Gastrocnemius medialis (tissue), 4 donors: ENCODE measurements around the gene LRMDA. TPM values are rescaled to one million over a fixed set of nuclear protein-coding genes. Genes with fewer than 3 reads are reported as not detected.

Source experiments
- ATAC-seq, 2 donors: fragments of 150-250 bp; one replicate each; pipeline ENCODE4 v1.9.1; 2016
- DNase-seq, 2 donors: peaks; one replicate each; pipeline ENCODE4 v3.0.0-alpha.2; 2019
- H3K27ac ChIP-seq, 4 donors: fragments of 200-600 bp; sonication (generic); 1 replicate in 1 of 4; 2 replicates in 3 of 4; pipeline ENCODE4 v1.5.1; 2016 to 2018; ENCODE audit warnings: mild to moderate bottlenecking in 2 of 4, moderate library complexity in 1 of 4
- H3K27me3 ChIP-seq, 3 donors: fragments of 200-600 bp; sonication (generic) in 2 of 3; 1 replicate in 1 of 3; 2 replicates in 2 of 3; pipeline versions ENCODE4 v1.5.1 to v1.6.0; 2016 to 2019; ENCODE audit warnings: mild to moderate bottlenecking in 1 of 3, moderate library complexity in 1 of 3
- H3K36me3 ChIP-seq, 2 donors: fragments of 200-600 bp; sonication (generic) in 1 of 2; one replicate each; pipeline ENCODE4 v1.5.1; 2017 to 2018
- H3K4me1 ChIP-seq, 2 donors: fragments of 200-600 bp; sonication (generic) in 1 of 2; one replicate each; pipeline ENCODE4 v1.5.1; 2016 to 2017; ENCODE audit warnings: mild to moderate bottlenecking in 2 of 2
- H3K4me3 ChIP-seq, 4 donors: fragments of 200-600 bp; sonication (generic) in 3 of 4; 1 replicate in 1 of 4; 2 replicates in 3 of 4; pipeline ENCODE4 v1.5.1; 2016 to 2019; ENCODE audit warnings: mild to moderate bottlenecking in 2 of 4
- H3K9me3 ChIP-seq, 3 donors: fragments of 200-600 bp; sonication (generic) in 2 of 3; 1 replicate in 1 of 3; 2 replicates in 2 of 3; pipeline ENCODE4 v1.5.1; 2016 to 2019
- POLR2A ChIP-seq, 2 donors: fragments of 450-650 bp; IDR thresholded peaks; one replicate each; pipeline ENCODE4 v1.6.1; 2017; ENCODE audit warnings: antibody characterized with exemption in 2 of 2, mild to moderate bottlenecking in 2 of 2, moderate library complexity in 2 of 2
- in situ Hi-C, 4 donors: fragments of 200-750 bp; cut with MboI; loops; one replicate each; pipeline versions ENCODE4 v1.15.0 to v1.8.0; 2017; ENCODE audit warnings: low sequenced_read_pairs in 4 of 4
- intact Hi-C: fragments of 100-400 bp; cut with DNase I; formaldehyde crosslinking; loops from one replicate; pipeline ENCODE4 v1.15.1; 2023; ENCODE audit warnings: low total_unique reads
- total RNA-seq, 4 donors: library from RNA; depleted of rRNA; stranded (reverse); fragments of >200 nt; gene quantifications; one replicate each; pipeline versions ENCODE4 v1.1.0 to v1.2.3, GENCODE V29; 2016
- TF ChIP-seq, protein P1 (sequence below), 5 experiments: fragments of 450-650 bp in 3 of 5; fragments of 200-600 bp in 2 of 5; sonication (generic) in 2 of 5; IDR thresholded peaks in 4 of 5; conservative IDR thresholded peaks in 1 of 5; 1 replicate in 4 of 5; 2 replicates in 1 of 5; pipeline ENCODE4 v1.5.1; 2016 to 2019; ENCODE audit warnings: antibody characterized with exemption in 5 of 5, mild to moderate bottlenecking in 3 of 5, moderate library complexity in 3 of 5

Gene LRMDA
- total RNA-seq, 4 donors from 2014 or later: 0.80 to 4.5 (median 1.4) TPM

DNA sequence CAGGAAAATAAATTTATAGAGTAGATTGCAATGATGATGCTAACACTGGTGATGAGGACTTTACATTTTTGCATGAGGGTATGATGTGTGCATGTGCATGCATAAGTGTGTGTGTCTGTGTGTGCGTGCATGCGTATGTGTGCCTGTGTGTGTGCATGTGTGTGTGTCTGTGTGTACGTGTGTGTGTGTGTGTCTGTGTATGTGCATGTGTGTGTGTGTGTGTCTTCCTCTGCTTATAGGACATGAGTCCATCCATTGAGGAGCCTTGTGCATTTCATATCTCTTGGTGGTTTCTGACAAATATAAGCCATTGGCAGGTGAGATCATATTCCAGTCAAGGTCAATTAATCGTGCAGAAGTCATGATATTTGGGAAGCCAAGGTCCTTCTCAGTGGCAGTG is 277.8 kb downstream of the LRMDA start:
- intact Hi-C loops: no loop called here

GRCh38 chr10:75709811-75710210 is 278.4 kb downstream of the LRMDA start:
- Histone ChIP-seq H3K4me1 (no peaks in the 10 kb centered on the region), H3K36me3 (no peaks in the 10 kb centered on the region), H3K27ac (no peak overlapping the region), H3K9me3 (no peaks in the 10 kb centered on the region), H3K4me3 (no peak overlapping the region), H3K27me3 (no peaks in the 10 kb centered on the region)
- in situ Hi-C loops: no loop called here
- DNase-seq (no peak), ATAC-seq (no peak)
- intact Hi-C loops: no loop called here
- TF ChIP-seq, protein P1, sequence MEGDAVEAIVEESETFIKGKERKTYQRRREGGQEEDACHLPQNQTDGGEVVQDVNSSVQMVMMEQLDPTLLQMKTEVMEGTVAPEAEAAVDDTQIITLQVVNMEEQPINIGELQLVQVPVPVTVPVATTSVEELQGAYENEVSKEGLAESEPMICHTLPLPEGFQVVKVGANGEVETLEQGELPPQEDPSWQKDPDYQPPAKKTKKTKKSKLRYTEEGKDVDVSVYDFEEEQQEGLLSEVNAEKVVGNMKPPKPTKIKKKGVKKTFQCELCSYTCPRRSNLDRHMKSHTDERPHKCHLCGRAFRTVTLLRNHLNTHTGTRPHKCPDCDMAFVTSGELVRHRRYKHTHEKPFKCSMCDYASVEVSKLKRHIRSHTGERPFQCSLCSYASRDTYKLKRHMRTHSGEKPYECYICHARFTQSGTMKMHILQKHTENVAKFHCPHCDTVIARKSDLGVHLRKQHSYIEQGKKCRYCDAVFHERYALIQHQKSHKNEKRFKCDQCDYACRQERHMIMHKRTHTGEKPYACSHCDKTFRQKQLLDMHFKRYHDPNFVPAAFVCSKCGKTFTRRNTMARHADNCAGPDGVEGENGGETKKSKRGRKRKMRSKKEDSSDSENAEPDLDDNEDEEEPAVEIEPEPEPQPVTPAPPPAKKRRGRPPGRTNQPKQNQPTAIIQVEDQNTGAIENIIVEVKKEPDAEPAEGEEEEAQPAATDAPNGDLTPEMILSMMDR (IDR thresholded peaks at IDR 0.05 in 4 of 5, conservative IDR thresholded peaks at IDR 0.05 in 1 of 5): no peak
- TF ChIP-seq POLR2A (IDR thresholded peaks at IDR 0.05): no peak

More for the DNA sequence above, 277.8 kb downstream of the LRMDA start:
- H3K4me3 ChIP-seq: no peak overlapping the region
- no peaks in the 10 kb centered on the region for H3K36me3 ChIP-seq
- TF ChIP-seq, protein P1 (IDR thresholded peaks at IDR 0.05 in 4 of 5, conservative IDR thresholded peaks at IDR 0.05 in 1 of 5): no peak
- no peak for TF ChIP-seq POLR2A (IDR thresholded peaks at IDR 0.05)
- DNase-seq (no peak), ATAC-seq (no peak)
- H3K27me3 ChIP-seq: no peaks in the 10 kb centered on the region
- H3K27ac ChIP-seq: no peak overlapping the region
- H3K9me3 ChIP-seq: no peaks in the 10 kb centered on the region
- in situ Hi-C loops: no loop called here
- no peaks in the 10 kb centered on the region for H3K4me1 ChIP-seq

DNA sequence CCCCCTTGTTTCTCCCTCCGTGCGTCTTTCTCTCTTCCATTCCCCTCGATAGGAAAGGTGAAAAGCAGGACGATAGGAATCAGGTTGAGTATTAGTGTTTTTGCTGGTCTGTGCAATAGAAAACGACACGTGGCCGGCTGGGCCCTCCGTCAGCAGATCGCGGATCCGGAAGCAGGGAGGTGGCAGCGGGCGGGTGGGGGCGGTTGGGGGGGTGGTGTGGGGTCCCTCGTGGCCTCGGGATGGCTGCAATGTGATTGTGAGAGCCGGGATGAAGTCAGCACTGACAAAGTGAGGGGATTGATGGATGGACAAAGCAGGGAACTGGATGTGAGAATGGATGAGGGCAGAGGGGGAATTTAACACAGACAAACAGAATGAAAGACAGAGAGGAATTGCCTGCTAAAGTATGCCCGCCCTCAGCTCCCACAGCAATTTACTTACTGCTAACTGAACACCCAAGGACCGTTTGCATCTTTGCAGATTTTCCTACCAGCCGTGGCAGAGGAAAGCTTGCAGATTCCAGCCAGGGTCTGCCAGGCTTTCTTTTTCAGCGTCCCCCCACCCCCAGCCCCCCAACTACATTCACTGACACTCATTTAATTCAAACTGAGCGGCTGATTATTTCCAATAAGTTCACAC is 280.9 kb downstream of the LRMDA start:
- H3K27me3 ChIP-seq: peaks cover 0 to 3% (median 0%) of the 10 kb centered on the region in 3 donors
- in situ Hi-C loops: no loop called here
- H3K4me3 ChIP-seq: no peak overlapping the region
- H3K9me3 ChIP-seq: no peaks in the 10 kb centered on the region
- no peaks in the 10 kb centered on the region for H3K4me1 ChIP-seq
- no peak for TF ChIP-seq POLR2A (IDR thresholded peaks at IDR 0.05)
- TF ChIP-seq, protein P1 (IDR thresholded peaks at IDR 0.05 in 4 of 5, conservative IDR thresholded peaks at IDR 0.05 in 1 of 5): no peak
- DNase-seq (no peak), ATAC-seq (no peak)
- intact Hi-C loops: no loop called here
- H3K36me3 ChIP-seq: no peaks in the 10 kb centered on the region
- H3K27ac ChIP-seq: no peak overlapping the region

- Histone ChIP-seq H3K27ac (no peak overlapping the region), H3K9me3 (no peaks in the 10 kb centered on the region), H3K4me1 (no peaks in the 10 kb centered on the region), H3K27me3 (peaks cover 0 to 3% (median 0%) of the 10 kb centered on the region in 3 donors), H3K4me3 (no peak overlapping the region), H3K36me3 (no peaks in the 10 kb centered on the region)
- DNase-seq (no peak), ATAC-seq (no peak)
- intact Hi-C loops: no loop called here
- no peak for TF ChIP-seq POLR2A (IDR thresholded peaks at IDR 0.05)
- TF ChIP-seq, protein P1 (IDR thresholded peaks at IDR 0.05 in 4 of 5, conservative IDR thresholded peaks at IDR 0.05 in 1 of 5): no peak
- in situ Hi-C loops: no loop called here
Measured at GRCh38 chr10:75716506-75716905, 285.1 kb downstream of the LRMDA start.
